ENCODE results near the gene FAM3D.

DNA sequence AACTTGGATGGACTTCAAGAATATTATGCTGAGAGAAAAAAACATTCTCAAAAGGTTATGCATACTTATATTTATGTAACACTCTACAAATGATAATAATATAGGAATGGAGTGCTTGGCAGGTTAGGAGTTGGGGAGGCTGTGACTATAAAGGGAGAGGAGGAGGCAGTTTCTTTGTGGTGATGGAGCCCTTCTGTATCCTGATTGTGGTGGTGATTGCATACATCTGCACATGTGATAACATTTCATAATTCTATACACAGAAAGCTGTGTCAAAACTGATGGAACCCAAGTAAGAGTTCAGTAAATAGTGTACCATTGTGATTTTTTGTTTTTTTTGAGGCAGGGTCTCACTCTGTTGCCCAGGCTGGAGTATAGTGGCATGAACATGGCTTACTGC, 31.7 kb upstream of the FAM3D start:
- TF ChIP-seq, protein P1, sequence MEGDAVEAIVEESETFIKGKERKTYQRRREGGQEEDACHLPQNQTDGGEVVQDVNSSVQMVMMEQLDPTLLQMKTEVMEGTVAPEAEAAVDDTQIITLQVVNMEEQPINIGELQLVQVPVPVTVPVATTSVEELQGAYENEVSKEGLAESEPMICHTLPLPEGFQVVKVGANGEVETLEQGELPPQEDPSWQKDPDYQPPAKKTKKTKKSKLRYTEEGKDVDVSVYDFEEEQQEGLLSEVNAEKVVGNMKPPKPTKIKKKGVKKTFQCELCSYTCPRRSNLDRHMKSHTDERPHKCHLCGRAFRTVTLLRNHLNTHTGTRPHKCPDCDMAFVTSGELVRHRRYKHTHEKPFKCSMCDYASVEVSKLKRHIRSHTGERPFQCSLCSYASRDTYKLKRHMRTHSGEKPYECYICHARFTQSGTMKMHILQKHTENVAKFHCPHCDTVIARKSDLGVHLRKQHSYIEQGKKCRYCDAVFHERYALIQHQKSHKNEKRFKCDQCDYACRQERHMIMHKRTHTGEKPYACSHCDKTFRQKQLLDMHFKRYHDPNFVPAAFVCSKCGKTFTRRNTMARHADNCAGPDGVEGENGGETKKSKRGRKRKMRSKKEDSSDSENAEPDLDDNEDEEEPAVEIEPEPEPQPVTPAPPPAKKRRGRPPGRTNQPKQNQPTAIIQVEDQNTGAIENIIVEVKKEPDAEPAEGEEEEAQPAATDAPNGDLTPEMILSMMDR (IDR thresholded peaks at IDR 0.05) = no peak
- TF ChIP-seq POLR2AphosphoS5 (IDR thresholded peaks at IDR 0.05) = no peak
- TF ChIP-seq POLR2A (IDR thresholded peaks at IDR 0.05) = no peak
- no peak for TF ChIP-seq EP300 (IDR thresholded peaks at IDR 0.05)
